ENCODE measurements around the gene SLC35F4. TPM values are rescaled to one million over a fixed set of nuclear protein-coding genes. Genes with fewer than 3 reads are reported as not detected.
"Not testable (repeated sequence)": the region's sequence is repeated elsewhere in the genome, so short reads cannot be mapped to it uniquely, and the experiment has no call there.

Gene SLC35F4
- total and polyA plus RNA-seq, 4 donors, result 2.4 to 15.6 (median 12.6) TPM

- Histone ChIP-seq H3K4me1 (ENCODE audit: control insufficient read depth, insufficient read depth, low read length) (peaks cover under 1% of the 10 kb centered on the region), H3K27ac (ENCODE audit: low read depth, low read length) (no peak overlapping the region), H3K9me3 (ENCODE audit: control insufficient read depth, insufficient read depth, low read length) (no peaks in the 10 kb centered on the region), H3K27me3 (ENCODE audit: control insufficient read depth, insufficient read depth, low read length) (no peaks in the 10 kb centered on the region), H3K36me3 (ENCODE audit: control insufficient read depth, insufficient read depth, low read length) (no peaks in the 10 kb centered on the region), H3K4me3 (ENCODE audit: low read depth, low read length) (no peak overlapping the region)
- no CpG with 5 or more reads among the region's 2 CpGs for WGBS (ENCODE audit: insufficient coverage)
- DNase-seq (ENCODE audit: low read depth in 4 of 6, low spot score in 6 of 6), result no peak
These were observed 10.1 kb upstream of the SLC35F4 start for GRCh38 chr14:57875985-57876384.

GRCh38 chr14:57875296-57875695, 9.4 kb upstream of the SLC35F4 start:
- no peaks in the 10 kb centered on the region for H3K27me3 ChIP-seq (ENCODE audit: control insufficient read depth, insufficient read depth, low read length)
- DNase-seq (ENCODE audit: low read depth in 4 of 6, low spot score in 6 of 6), result no peak
- 75% methylated on average over 1 of the region's 3 CpGs for WGBS (ENCODE audit: insufficient coverage)

GRCh38 chr14:57871459-57872080, 5.7 kb upstream of the SLC35F4 start:
- no peaks in the 10 kb centered on the region for H3K36me3 ChIP-seq (ENCODE audit: control insufficient read depth, insufficient read depth, low read length)
- H3K4me1 ChIP-seq (ENCODE audit: control insufficient read depth, insufficient read depth, low read length), result peaks cover 3% of the 10 kb centered on the region
- no peak overlapping the region for H3K4me3 ChIP-seq (ENCODE audit: low read depth, low read length)
- no CpG with 5 or more reads among the region's 2 CpGs for WGBS (ENCODE audit: insufficient coverage)
- H3K27me3 ChIP-seq (ENCODE audit: control insufficient read depth, insufficient read depth, low read length), result peaks cover 2% of the 10 kb centered on the region
- no peak overlapping the region for H3K27ac ChIP-seq (ENCODE audit: low read depth, low read length)
- DNase-seq (ENCODE audit: low read depth in 4 of 6, low spot score in 6 of 6), result peak in 2 of 6 donors; percentile 73 to 91
- H3K9me3 ChIP-seq (ENCODE audit: control insufficient read depth, insufficient read depth, low read length), result no peaks in the 10 kb centered on the region

More at GRCh38 chr14:57875296-57875695, 9.4 kb upstream of the SLC35F4 start:
- Histone ChIP-seq H3K4me1 (ENCODE audit: control insufficient read depth, insufficient read depth, low read length) (peaks cover 3% of the 10 kb centered on the region), H3K27ac (ENCODE audit: low read depth, low read length) (no peak overlapping the region), H3K36me3 (ENCODE audit: control insufficient read depth, insufficient read depth, low read length) (no peaks in the 10 kb centered on the region), H3K4me3 (ENCODE audit: low read depth, low read length) (no peak overlapping the region), H3K9me3 (ENCODE audit: control insufficient read depth, insufficient read depth, low read length) (no peaks in the 10 kb centered on the region)

- H3K9me3 ChIP-seq (ENCODE audit: control insufficient read depth, insufficient read depth, low read length), result no peaks in the 10 kb centered on the region
- H3K27ac ChIP-seq (ENCODE audit: low read depth, low read length), result no peak overlapping the region
- H3K4me1 ChIP-seq (ENCODE audit: control insufficient read depth, insufficient read depth, low read length), result peaks cover 8% of the 10 kb centered on the region
- WGBS (ENCODE audit: insufficient coverage), result 40% methylated on average over 2 of the region's 3 CpGs
- no peaks in the 10 kb centered on the region for H3K36me3 ChIP-seq (ENCODE audit: control insufficient read depth, insufficient read depth, low read length)
- H3K4me3 ChIP-seq (ENCODE audit: low read depth, low read length), result no peak overlapping the region
- peaks cover 8% of the 10 kb centered on the region for H3K27me3 ChIP-seq (ENCODE audit: control insufficient read depth, insufficient read depth, low read length)
- peak in 1 of 6 donors; percentile 3 for DNase-seq (ENCODE audit: low read depth in 4 of 6, low spot score in 6 of 6)
These were observed 5.0 kb upstream of the SLC35F4 start for GRCh38 chr14:57870686-57871457.

- Histone ChIP-seq H3K36me3 (ENCODE audit: control insufficient read depth, insufficient read depth, low read length) (no peaks in the 10 kb centered on the region), H3K4me3 (ENCODE audit: low read depth, low read length) (no peak overlapping the region), H3K27me3 (ENCODE audit: control insufficient read depth, insufficient read depth, low read length) (peaks cover 15% of the 10 kb centered on the region), H3K4me1 (ENCODE audit: control insufficient read depth, insufficient read depth, low read length) (peaks cover 16% of the 10 kb centered on the region), H3K27ac (ENCODE audit: low read depth, low read length) (no peak overlapping the region), H3K9me3 (ENCODE audit: control insufficient read depth, insufficient read depth, low read length) (no peaks in the 10 kb centered on the region)
- no peak for DNase-seq (ENCODE audit: low read depth in 4 of 6, low spot score in 6 of 6)
These were observed 3.7 kb upstream of the SLC35F4 start for GRCh38 chr14:57869617-57870016.

- DNase-seq (ENCODE audit: low read depth in 4 of 6, low spot score in 6 of 6), result peak in 2 of 6 donors; percentile 17 to 66
- H3K9me3 ChIP-seq (ENCODE audit: control insufficient read depth, insufficient read depth, low read length), result no peaks in the 10 kb centered on the region
- peak overlapping the region; percentile 42 for H3K4me3 ChIP-seq (ENCODE audit: low read depth, low read length)
- peaks cover 16% of the 10 kb centered on the region for H3K4me1 ChIP-seq (ENCODE audit: control insufficient read depth, insufficient read depth, low read length)
- H3K27ac ChIP-seq (ENCODE audit: low read depth, low read length), result no peak overlapping the region
- H3K27me3 ChIP-seq (ENCODE audit: control insufficient read depth, insufficient read depth, low read length), result peaks cover 19% of the 10 kb centered on the region
- H3K36me3 ChIP-seq (ENCODE audit: control insufficient read depth, insufficient read depth, low read length), result no peaks in the 10 kb centered on the region
- WGBS (ENCODE audit: insufficient coverage), result 8% methylated on average over 14 of the region's 19 CpGs
These were observed 360 bp upstream of the SLC35F4 start for GRCh38 chr14:57866199-57866705.

GRCh38 chr14:57865066-57865402, 858 bp downstream of the SLC35F4 start:
- Histone ChIP-seq H3K27ac (ENCODE audit: low read depth, low read length) (no peak overlapping the region), H3K36me3 (ENCODE audit: control insufficient read depth, insufficient read depth, low read length) (no peaks in the 10 kb centered on the region), H3K9me3 (ENCODE audit: control insufficient read depth, insufficient read depth, low read length) (no peaks in the 10 kb centered on the region), H3K4me1 (ENCODE audit: control insufficient read depth, insufficient read depth, low read length) (peaks cover 13% of the 10 kb centered on the region), H3K4me3 (ENCODE audit: low read depth, low read length) (peak overlapping the region; percentile 50), H3K27me3 (ENCODE audit: control insufficient read depth, insufficient read depth, low read length) (peaks cover 19% of the 10 kb centered on the region)
- 0% methylated on average over 19 of the region's 23 CpGs for WGBS (ENCODE audit: insufficient coverage)
- no peak for DNase-seq (ENCODE audit: low read depth in 4 of 6, low spot score in 6 of 6)

GRCh38 chr14:57864659-57865058, 1.2 kb downstream of the SLC35F4 start:
- Histone ChIP-seq H3K27me3 (ENCODE audit: control insufficient read depth, insufficient read depth, low read length) (peaks cover 19% of the 10 kb centered on the region), H3K9me3 (ENCODE audit: control insufficient read depth, insufficient read depth, low read length) (no peaks in the 10 kb centered on the region), H3K27ac (ENCODE audit: low read depth, low read length) (no peak overlapping the region), H3K36me3 (ENCODE audit: control insufficient read depth, insufficient read depth, low read length) (no peaks in the 10 kb centered on the region), H3K4me3 (ENCODE audit: low read depth, low read length) (peak overlapping the region; percentile 50), H3K4me1 (ENCODE audit: control insufficient read depth, insufficient read depth, low read length) (peaks cover 13% of the 10 kb centered on the region)
- peak in 2 of 6 donors; percentile 10 to 68 for DNase-seq (ENCODE audit: low read depth in 4 of 6, low spot score in 6 of 6)
- 10% methylated on average over 18 of the region's 20 CpGs for WGBS (ENCODE audit: insufficient coverage)

- Histone ChIP-seq H3K9me3 (ENCODE audit: control insufficient read depth, insufficient read depth, low read length) (no peaks in the 10 kb centered on the region), H3K27ac (ENCODE audit: low read depth, low read length) (no peak overlapping the region), H3K4me1 (ENCODE audit: control insufficient read depth, insufficient read depth, low read length) (peaks cover 13% of the 10 kb centered on the region), H3K27me3 (ENCODE audit: control insufficient read depth, insufficient read depth, low read length) (peaks cover 19% of the 10 kb centered on the region), H3K4me3 (ENCODE audit: low read depth, low read length) (no peak overlapping the region), H3K36me3 (ENCODE audit: control insufficient read depth, insufficient read depth, low read length) (no peaks in the 10 kb centered on the region)
- peak in 2 of 6 donors; percentile 8 to 65 for DNase-seq (ENCODE audit: low read depth in 4 of 6, low spot score in 6 of 6)
- 50% methylated on average over 1 of the region's 3 CpGs for WGBS (ENCODE audit: insufficient coverage)
These were observed 2.4 kb downstream of the SLC35F4 start for GRCh38 chr14:57863471-57863870.

GRCh38 chr14:57855666-57856065, 10.2 kb downstream of the SLC35F4 start:
- H3K36me3 ChIP-seq (ENCODE audit: control insufficient read depth, insufficient read depth, low read length); DNase-seq (ENCODE audit: low read depth in 4 of 6, low spot score in 6 of 6); H3K4me3 ChIP-seq (ENCODE audit: low read depth, low read length); H3K4me1 ChIP-seq (ENCODE audit: control insufficient read depth, insufficient read depth, low read length); H3K27ac ChIP-seq (ENCODE audit: low read depth, low read length); H3K27me3 ChIP-seq (ENCODE audit: control insufficient read depth, insufficient read depth, low read length); H3K9me3 ChIP-seq (ENCODE audit: control insufficient read depth, insufficient read depth, low read length): not testable (repeated sequence)
- 89% methylated on average over 1 of the region's 2 CpGs for WGBS (ENCODE audit: insufficient coverage)

Measured in spinal cord (tissue), 10 donors.